ENCODE measurements around the gene PDGFC.
"Not testable (repeated sequence)": the region's sequence is repeated elsewhere in the genome, so short reads cannot be mapped to it uniquely, and the experiment has no call there.

Gene PDGFC

GRCh38 chr4:156896527-156896926, 75.1 kb downstream of the PDGFC start:
- no peak for DNase-seq

GRCh38 chr4:156894234-156894633, 77.4 kb downstream of the PDGFC start:
- no peak for DNase-seq

GRCh38 chr4:156892805-156893204, 78.8 kb downstream of the PDGFC start:
- DNase-seq = no peak

- DNase-seq = no peak
Measured at GRCh38 chr4:156889616-156890594, 81.7 kb downstream of the PDGFC start.

GRCh38 chr4:156888762-156889161, 82.8 kb downstream of the PDGFC start:
- DNase-seq = no peak

GRCh38 chr4:156886481-156886880, 85.1 kb downstream of the PDGFC start:
- no peak for DNase-seq

GRCh38 chr4:156885374-156885773, 86.2 kb downstream of the PDGFC start:
- no peak for DNase-seq

- no peak for DNase-seq
Measured at GRCh38 chr4:156884183-156884582, 87.4 kb downstream of the PDGFC start.

GRCh38 chr4:156875704-156876103, 95.9 kb downstream of the PDGFC start:
- no peak for DNase-seq

- no peak for DNase-seq
Measured at GRCh38 chr4:156875055-156875454, 96.5 kb downstream of the PDGFC start.

GRCh38 chr4:156873799-156874198, 97.8 kb downstream of the PDGFC start:
- DNase-seq = no peak

- no peak for DNase-seq
Measured at GRCh38 chr4:156870861-156871260, 100.7 kb downstream of the PDGFC start.

- DNase-seq = no peak
Measured at GRCh38 chr4:156870131-156870530, 101.5 kb downstream of the PDGFC start.

- DNase-seq = not testable (repeated sequence)
Measured at GRCh38 chr4:156866088-156866487, 105.5 kb downstream of the PDGFC start.

- DNase-seq = peak; percentile 6
Measured at GRCh38 chr4:156865451-156865850, 106.1 kb downstream of the PDGFC start.

- no peak for DNase-seq
Measured at GRCh38 chr4:156858071-156858470, 113.5 kb downstream of the PDGFC start.

GRCh38 chr4:156838761-156839160, 132.8 kb downstream of the PDGFC start:
- DNase-seq = no peak

GRCh38 chr4:156837625-156838345, 133.8 kb downstream of the PDGFC start:
- no peak for DNase-seq

GRCh38 chr4:156832886-156833285, 138.7 kb downstream of the PDGFC start:
- no peak for DNase-seq

- no peak for DNase-seq
Measured at GRCh38 chr4:156830351-156830750, 141.2 kb downstream of the PDGFC start.

GRCh38 chr4:156829201-156829873, 142.3 kb downstream of the PDGFC start:
- DNase-seq = no peak

- DNase-seq = no peak
Measured at GRCh38 chr4:156827519-156827918, 144.1 kb downstream of the PDGFC start.

GRCh38 chr4:156825074-156825473, 146.5 kb downstream of the PDGFC start:
- no peak for DNase-seq
